RKO (cell line): ENCODE data around the gene FAM180A.
"Not testable (repeated sequence)": the region's sequence is repeated elsewhere in the genome, so short reads cannot be mapped to it uniquely, and the experiment has no call there.

Experiments used
- DNase-seq: peaks from one replicate; pipeline ENCODE4 v3.0.0-alpha.2; 2016; ENCODE audit warnings: low spot score

The FAM180A gene

GRCh38 chr7:135741905-135742304 lies 6.7 kb downstream of the FAM180A start:
- no peak for DNase-seq

- DNase-seq, result no peak
Measured at GRCh38 chr7:135740889-135741288, 7.7 kb downstream of the FAM180A start.

- DNase-seq, result not testable (repeated sequence)
Measured at GRCh38 chr7:135737306-135737647, 11.3 kb downstream of the FAM180A start.

- DNase-seq, result no peak
Measured at GRCh38 chr7:135736586-135737305, 11.9 kb downstream of the FAM180A start.

GRCh38 chr7:135734343-135734689 lies 14.3 kb downstream of the FAM180A start:
- no peak for DNase-seq

GRCh38 chr7:135733603-135734342 lies 14.8 kb downstream of the FAM180A start:
- no peak for DNase-seq

- DNase-seq, result no peak
Measured at GRCh38 chr7:135731131-135731530, 17.5 kb downstream of the FAM180A start.

- DNase-seq, result no peak
Measured at GRCh38 chr7:135729230-135729629, 19.4 kb downstream of the FAM180A start.

- no peak for DNase-seq
Measured at GRCh38 chr7:135728136-135728669, 20.4 kb downstream of the FAM180A start, which contains the start of gene SLC13A4. SLC13A4 (minus strand) TSS chr7:135728186; CDS start chr7:135727496, 690 bp downstream.

GRCh38 chr7:135726911-135727673 lies 21.5 kb downstream of the FAM180A start:
- DNase-seq, result no peak

GRCh38 chr7:135726276-135726788 lies 22.3 kb downstream of the FAM180A start:
- DNase-seq, result no peak

- no peak for DNase-seq
Measured at GRCh38 chr7:135723411-135723810, 25.2 kb downstream of the FAM180A start.

GRCh38 chr7:135721198-135721820 lies 27.3 kb downstream of the FAM180A start:
- no peak for DNase-seq

GRCh38 chr7:135719688-135720087 lies 28.9 kb downstream of the FAM180A start:
- DNase-seq, result no peak

- DNase-seq, result no peak
Measured at GRCh38 chr7:135718794-135719437, 29.7 kb downstream of the FAM180A start.

GRCh38 chr7:135718219-135718618 lies 30.4 kb downstream of the FAM180A start:
- DNase-seq, result no peak

GRCh38 chr7:135717693-135718092 lies 30.9 kb downstream of the FAM180A start:
- no peak for DNase-seq

GRCh38 chr7:135716677-135717238 lies 31.9 kb downstream of the FAM180A start:
- no peak for DNase-seq

GRCh38 chr7:135715673-135716072 lies 32.9 kb downstream of the FAM180A start:
- DNase-seq, result no peak

GRCh38 chr7:135715055-135715522 lies 33.5 kb downstream of the FAM180A start:
- no peak for DNase-seq

- DNase-seq, result peak; percentile 18
Measured at GRCh38 chr7:135714534-135715009, 34.0 kb downstream of the FAM180A start.
